HG02763 (cell line): ENCODE results near the gene SCAANT1.

Source experiments
- ATAC-seq: cut with Tn5 transposase; IDR thresholded peaks from one replicate; pipeline ENCODE4 v1.9.1; 2021; ENCODE audit warnings: mild to moderate bottlenecking, moderate library complexity; ENCODE audit not compliant: unreplicated experiment

SCAANT1 gene

DNA sequence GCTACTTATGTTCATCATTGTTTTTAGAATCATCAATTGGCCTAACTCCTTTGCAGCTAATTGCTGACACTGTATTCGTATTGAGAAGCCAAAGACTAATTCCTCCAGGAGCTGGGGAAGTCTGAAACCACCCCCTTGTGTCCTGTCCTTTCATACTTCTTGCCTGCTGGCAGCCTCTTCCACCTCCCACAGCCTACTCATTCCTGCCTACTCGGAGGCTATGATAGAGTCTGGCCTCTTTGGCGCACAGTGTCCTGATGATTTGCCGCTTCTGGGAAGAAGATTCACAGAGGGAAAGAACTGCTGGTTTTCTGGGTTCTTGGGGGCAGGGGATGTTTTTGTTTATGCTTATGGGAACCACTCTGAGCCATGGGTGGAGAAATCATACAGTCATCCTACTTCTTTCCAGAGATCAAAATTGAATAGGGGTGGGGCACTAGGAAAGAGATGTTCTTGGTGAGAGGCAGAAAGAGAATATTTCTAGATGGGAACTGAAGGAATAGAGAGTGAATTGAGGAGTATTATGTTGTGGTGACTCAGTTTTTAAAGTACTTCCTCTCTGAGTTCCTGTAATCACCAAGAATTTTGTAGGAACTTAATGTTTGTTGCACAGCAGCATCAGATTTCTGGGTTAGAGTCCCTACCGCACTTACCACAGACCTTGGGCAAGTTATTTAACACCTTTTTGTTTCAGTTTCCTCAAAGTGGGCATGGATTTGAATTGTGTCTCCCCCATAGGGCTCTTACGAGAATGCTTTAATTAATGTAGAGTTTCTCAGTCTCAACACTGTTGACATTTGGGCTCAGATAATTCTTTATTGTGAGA, 22.1 kb upstream of the SCAANT1 start:
- no peak for ATAC-seq

DNA sequence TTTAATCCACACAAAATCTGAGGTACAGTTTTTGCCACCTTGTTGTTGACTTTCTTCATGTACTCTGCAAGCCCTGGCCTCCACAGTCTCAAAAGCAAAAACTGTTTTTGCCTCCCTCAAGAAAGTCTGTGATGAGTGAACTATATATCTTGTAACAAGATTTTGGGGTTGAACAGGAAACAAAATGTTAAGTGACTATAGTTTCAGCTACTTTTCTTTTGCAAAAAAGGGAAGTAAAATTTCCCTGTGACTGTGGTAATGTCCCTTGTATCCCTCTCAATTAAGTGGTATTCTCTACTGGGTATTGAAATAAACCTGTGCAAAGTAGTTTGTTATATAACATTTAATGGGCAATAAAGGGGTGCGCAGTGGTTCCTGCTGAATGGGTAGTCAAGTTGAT, 21.3 kb upstream of the SCAANT1 start:
- peak; percentile 58 for ATAC-seq

DNA sequence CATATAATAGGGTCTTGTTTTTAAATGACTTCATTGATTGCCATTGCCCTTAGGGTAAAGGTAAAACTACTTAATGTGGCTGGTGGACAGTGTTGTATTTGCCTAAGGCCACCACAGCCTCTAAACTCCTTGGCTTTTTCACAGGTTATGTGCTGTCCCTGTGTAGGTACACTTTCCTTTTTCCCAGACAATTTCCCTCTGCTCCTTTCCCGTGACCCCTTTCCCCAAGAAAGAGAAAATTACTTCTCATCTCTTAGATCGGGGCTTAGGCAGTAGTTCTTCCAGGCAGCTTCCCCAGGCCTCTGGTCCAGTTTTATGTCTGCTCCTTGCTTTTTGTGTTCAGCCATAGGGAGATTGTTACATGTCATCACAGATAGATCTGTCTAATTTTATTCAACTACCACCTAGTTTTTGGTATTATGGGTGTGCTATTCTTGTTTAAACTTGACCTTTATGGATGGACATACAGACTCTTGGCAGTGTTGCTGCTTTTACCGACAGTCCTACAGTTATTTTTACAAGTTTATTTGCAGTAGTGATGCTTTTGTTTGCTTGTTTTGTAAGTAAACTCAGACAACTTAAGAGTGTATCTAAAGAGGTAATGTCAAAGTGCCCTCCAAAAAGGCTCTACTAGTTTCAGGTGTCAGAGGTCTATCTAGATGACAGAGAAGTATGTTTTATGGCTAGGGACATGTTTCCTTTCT, 20.5 kb upstream of the SCAANT1 start:
- no peak for ATAC-seq

DNA sequence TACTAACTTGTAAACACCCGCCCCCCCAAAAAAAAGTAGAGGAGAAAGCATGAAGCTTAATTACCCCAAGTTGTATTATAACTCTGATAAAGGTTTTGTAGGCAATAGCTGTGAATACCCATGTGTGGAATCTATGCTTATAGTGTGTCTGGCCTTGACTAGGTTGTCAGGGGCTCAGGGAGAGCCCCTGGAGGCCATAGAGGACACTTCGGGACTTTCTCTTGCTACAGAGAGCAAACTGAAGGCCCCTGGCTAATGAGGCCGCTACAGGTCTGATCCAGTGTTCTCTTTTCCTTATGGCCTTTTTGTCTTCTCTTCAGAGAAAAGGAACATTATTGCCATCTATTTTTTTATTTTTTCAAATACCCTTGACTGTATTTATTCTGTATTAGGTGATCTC, 19.1 kb upstream of the SCAANT1 start:
- no peak for ATAC-seq

DNA sequence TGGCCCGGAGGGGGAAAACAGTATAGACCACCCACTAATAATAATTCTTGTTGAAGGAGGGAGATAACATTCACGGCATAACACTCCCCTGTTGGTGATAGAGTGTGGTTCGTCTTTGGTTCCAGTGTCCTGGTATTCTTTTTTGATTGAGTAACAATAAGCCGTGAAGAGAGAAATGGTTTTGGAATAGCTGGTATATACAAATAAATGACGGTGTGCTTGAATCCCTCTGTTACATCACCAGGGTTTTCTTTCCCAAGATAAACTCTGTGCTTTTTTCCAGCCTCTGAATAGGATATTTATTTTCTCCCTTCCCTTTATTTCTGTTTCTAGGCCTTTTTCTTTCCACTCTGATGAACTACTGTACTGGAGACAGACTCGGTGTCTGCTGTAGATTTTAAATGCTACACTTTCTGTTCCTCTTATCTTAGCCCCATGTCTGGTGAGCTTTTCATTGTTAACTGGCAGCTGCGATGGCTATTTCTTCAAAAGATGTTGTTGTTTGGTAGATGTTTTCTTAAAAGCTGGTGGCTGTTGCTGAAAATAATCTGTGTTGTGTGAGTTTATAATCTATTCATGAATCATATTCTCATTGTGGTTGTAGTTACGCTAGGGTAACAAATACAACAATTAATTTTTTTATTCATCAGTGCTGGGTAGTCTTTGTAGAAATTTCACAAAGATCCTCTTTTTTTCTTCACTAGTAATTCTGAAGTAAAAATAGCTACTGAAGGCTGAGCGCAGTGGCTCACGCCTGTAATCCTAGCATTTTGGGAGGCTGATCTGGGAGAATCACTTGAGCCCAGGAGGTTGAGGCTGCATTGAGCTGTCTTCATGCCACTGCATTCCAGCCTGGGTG, 15.5 kb upstream of the SCAANT1 start:
- peak; percentile 88 for ATAC-seq

DNA sequence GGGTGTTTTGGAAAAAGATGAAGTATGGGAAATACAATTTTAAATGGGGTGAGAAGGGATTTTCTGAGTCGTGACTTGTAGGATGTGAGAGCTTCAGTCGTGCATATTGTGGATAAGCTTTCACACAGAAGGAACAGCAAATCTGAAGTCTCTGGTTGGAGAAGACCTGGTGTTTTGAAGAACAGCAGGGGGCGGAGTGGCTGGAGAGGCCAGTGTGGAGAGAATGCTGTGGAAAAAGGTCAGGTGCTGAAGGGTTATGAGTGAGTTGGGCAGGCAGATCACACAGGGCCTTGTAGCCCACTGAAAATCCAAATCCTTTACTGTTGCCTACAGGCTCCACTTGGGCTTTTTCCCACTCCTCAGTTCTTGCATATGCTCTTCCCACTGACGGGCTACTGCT, 14.1 kb upstream of the SCAANT1 start:
- no peak for ATAC-seq

DNA sequence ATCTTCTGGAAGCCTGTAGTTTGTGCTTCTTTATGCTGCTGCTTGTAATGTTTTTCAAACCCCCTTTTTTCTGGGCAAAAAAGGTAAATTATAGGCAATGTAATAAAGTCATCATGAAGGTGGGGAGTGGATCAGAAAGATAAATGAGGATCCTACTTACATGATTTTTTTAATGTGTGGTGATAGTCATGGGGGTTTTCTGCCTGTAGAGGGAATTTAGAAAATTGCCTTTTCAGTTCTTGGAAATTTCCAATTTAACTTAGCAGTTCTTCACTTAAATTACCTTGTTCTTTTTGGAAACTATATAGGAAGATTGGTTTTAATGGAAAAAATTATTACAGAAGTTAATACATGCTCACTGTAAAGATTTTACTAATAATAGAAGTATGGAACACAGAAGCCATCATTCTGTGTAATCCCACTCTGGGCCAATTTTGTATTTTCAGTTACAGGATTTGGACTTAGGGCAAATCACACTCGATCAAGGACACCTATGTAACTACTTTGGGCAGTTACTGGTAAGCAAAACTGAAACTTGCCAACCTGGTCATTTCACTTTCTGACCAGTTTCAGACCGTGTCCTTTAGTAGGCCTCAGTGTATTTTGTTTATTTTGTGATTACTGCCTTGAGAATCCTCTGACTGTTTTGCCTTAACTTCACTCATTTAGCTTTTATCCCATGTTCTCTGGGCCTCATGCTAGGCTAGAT, 10.5 kb upstream of the SCAANT1 start:
- no peak for ATAC-seq

DNA sequence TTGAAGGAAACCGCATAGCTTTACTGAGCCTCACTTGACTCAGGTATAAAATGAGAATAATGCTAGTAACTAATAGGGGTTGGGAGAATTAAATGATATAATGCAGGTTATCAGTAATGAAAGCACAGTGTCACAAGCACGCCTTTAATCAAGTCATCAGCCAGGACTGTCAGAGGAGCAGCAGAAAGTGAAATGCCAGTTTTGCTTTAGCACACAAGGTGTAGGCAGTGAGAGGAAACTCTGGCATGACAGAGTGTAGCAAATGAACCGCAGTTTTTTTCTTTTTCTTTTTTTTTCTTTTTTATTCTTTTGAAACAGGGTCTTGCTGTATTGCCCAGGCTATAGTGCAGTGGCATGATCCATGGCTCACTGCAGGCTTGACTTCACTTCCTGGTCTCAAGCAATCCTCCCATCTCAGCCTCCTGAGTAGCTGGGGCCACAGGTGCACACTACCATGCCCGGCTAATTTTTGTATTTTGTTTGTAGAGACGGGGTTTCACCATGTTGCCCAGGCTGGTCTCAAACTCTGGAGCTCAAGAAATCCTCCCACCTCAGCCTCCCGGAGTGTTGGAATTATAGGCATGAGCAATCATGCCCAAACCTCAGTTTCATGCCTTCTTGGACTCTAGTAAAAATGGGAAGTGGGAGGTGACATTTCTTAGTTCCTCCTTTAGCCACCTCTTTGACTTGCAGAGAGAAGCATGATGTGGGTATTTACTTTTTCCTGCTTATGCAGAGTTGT, 9.7 kb upstream of the SCAANT1 start:
- ATAC-seq = peak; percentile 85

DNA sequence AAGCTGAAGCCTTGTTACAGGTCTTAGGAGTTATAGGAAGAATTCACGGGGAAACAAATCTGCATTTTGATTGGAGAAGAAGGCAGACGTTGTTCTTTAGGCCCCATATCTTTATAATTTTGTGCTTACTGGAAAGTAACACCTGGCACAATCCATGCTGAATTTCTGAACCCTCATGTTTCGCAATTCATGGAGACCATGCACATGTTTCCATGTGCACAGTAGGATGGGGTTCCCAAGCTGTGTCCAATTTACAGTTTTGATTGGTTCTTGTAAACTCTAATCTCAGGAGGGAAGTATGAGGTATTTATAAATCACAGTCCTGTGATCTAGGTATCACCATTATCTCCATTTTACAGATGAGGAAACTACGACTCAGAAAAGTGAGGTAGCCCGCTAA, 7.8 kb upstream of the SCAANT1 start:
- ATAC-seq = no peak

DNA sequence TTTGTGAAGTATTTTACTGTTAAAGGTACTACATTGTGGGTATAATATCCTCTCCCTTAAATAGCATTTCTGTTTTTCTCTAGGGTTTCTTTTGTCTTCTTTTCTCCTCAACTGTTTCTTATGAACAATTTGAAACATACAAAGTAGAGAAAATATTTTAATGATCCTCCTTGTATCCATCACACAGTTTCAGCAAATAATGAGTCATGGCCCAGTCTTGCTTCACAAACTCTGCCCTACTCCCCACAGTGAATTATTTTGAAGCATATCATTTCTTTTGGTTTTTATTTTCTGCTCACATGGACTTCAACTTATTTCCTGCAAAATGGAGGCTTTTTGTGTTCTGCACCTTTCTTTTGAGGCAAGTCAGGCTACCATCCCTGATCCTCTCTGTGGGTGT, 6.1 kb upstream of the SCAANT1 start:
- ATAC-seq = no peak

DNA sequence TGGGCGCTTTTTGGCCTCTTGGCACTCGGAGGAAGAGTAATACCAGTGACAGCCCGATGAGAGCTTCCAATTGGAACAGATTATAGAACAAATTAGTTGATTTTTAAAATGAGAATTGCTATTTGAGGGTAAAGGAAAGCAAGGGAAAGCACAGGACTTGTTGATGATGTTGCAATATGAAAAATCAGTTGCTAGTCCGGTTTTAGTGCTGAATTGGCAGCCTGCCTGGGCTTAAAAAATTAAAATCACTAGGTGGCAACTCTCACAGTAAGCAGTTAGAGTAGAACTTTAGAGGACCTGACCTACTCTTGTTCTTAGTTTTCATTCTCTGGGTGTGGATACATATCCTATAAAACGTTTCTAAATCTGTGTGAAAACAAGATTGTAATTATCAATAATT, 2.1 kb upstream of the SCAANT1 start:
- ATAC-seq = no peak

DNA sequence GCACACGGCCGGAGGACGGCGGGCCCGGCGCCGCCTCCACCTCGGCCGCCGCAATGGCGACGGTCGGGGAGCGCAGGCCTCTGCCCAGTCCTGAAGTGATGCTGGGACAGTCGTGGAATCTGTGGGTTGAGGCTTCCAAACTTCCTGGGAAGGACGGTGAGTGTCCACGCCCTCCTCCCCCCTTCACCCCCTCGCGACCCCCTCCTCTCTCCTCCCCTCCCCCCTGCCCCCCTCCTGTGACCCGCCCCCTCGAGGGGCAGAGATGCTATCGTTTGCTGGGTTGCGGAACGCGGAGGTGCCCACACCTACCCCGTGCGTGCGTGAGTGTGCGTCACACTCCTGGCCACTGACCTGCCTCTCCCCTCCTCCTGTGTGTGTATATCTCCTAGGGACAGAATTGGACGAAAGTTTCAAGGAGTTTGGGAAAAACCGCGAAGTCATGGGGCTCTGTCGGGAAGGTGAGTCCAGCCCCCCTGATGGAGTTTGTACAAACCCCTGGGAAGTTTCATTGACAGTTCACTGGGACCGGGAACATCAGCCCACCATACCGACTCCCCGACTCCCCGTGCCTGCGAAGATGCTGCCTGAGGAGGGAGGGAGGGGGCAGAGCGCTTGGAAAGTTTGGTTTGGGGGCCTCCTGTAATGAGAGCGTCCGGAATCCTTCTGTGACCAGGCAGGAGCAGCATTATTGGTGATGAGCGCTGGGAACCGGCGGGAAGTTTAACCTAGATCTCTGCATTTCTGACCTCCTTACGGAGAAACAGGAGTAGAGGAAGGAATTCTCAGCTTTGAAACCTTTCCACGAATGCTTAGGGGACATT, 795 bp upstream of the SCAANT1 start:
- peak; percentile 8 for ATAC-seq

DNA sequence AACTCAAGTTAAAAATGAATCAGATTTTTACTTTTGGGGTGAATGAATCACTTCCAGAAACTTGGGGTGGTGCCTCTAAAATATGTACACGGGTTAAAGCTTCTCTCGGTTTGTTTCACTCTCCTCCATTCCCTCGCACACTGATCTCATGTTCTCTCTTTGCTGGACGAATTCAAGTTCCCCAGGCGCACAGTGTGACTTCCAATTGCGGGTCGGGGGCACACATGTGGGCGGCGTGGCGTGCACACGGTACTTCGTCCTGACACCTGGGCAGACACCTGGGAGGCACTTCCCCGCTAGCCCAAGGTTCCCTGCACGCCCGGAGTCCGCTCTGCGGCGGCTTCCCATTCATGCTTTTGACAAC, 692 bp downstream of the SCAANT1 start:
- ATAC-seq = no peak

DNA sequence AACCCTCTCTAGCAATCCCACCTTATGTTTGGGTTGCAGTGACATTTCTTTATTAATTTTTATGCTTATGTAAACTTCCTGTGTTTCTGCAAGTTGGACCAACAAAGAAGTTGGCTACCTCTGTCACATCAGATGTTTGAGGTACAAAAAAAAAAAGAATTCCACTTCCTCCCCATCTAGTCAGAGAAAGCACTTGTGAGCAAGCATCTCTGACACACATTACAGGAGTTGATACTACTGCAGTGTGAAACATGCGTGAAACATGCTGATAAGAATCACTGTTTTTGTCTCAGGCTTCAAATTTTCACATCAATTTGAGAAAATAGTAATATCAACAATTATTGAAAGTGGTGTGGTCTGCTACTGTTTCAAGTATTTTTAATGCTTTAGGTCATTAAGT, 1.3 kb downstream of the SCAANT1 start:
- ATAC-seq = no peak

DNA sequence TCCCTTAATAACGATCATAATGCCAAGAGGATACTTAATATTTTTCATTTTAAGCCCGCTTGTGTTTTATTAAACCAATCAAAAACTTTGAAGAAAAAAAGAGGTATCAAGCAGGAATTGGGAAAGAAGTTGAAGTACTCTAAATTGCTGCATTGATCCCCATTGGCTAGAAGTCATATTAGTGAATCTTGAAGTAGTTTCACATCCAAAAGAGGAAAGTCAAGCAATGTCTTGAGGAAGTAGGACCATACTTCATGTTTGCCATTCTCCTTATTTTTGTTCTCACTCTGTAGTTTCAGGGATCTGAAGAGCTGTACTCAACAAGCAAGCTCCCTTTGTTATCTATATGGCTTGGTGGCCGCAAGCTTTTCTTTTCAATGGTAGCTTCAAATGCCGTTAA, 2.2 kb downstream of the SCAANT1 start:
- no peak for ATAC-seq

DNA sequence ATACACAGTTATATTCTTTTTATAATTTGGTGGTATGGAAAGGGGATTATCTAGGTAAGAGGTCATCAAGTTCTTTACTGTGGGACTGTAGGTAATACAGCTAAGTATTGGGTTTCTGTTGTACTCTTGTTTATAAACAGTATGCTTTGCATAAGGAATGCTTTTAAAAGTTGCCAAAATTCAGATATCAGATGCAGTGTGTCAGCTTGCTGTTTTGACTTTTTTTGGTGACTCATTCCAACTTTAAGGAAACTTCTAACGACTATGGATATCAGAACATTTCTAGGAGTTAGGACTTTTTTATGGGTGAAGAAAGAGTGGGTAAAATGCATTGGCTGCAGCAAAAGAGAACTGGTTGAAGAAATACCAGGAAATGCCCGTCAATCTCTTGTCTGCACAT, 2.8 kb downstream of the SCAANT1 start:
- ATAC-seq = no peak

DNA sequence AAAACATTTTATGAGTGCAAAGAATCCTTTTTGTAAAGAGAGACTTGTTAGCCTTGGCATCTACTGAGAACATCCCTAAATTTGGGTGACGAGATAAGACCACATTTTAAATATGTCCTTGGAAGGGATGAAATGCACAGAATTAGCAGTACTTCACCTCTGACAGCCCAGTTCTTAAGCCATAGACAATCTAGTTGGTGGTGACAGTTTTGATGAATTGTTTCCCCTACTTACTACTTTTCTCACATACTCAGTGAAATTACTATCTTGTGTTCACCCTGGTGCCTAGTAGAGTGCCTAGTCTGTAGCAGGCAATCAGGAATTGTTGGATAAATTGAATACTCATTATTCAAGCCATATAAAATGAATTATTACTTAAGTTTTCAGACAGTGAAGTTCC, 3.4 kb downstream of the SCAANT1 start:
- no peak for ATAC-seq

DNA sequence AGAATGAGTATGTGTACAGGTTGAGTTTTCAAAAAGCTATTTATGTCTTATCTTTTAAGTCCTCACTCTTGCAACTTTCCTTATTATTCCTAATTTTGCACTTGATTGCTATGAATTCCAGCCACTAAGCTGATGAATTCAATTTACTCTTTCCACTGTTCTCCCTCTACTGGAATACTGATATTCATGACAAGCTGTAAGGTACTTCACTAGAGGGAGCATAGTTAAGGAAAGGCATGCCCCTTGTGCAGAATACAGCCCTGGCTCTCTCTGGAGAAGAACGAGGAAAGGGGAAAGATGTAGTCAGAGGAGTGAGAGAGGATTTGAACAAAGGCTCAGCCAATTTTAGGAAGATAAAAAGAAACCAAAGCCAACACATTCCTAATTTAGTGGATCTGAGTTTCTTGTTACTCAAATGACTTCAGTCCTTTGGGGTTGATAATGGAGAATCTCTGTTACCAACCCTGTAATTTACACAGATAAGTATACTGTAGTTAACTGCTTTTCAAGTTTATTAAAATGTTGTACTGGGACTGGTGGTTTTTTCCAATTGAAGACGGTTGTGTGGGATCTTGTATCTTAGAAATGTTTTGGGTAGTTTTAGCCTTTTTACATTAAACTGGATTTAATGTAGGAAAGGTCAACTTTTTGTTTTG, 4.0 kb downstream of the SCAANT1 start:
- ATAC-seq = no peak
